BJ (cell line): ENCODE results near the gene PDGFRA. TPM values are rescaled to one million over a fixed set of nuclear protein-coding genes. Genes with fewer than 3 reads are reported as not detected.
"Not testable (repeated sequence)": the region's sequence is repeated elsewhere in the genome, so short reads cannot be mapped to it uniquely, and the experiment has no call there.

ENCODE experiments used
- CTCF ChIA-PET: fragments of 350-600 bp; formaldehyde crosslinking; extraction: SDS; loops from one replicate; lab custom pipeline; 2021; ENCODE audit warnings: antibody characterized with exemption, inconsistent platforms; lab: Yijun Ruan, JAX
- POLR2A ChIA-PET: fragments of 300-600 bp; sonication (Branson Sonifier 250); formaldehyde crosslinking; extraction: SDS; loops from one replicate; lab custom pipeline; 2021; ENCODE audit warnings: antibody characterized with exemption; lab: Charles Lee
- DNase-seq: peaks from one replicate; pipeline ENCODE4 v3.0.0-alpha.2; 2011; ENCODE audit warnings: low read depth
- H3K27me3 ChIP-seq: 2 replicates; pipeline ENCODE4 v1.6.0; 2011; ENCODE audit warnings: low read length; ENCODE audit not compliant: control insufficient read depth, insufficient read depth
- H3K36me3 ChIP-seq: 2 replicates; pipeline ENCODE4 v1.5.1; 2011; ENCODE audit warnings: low read length; ENCODE audit not compliant: control insufficient read depth, insufficient read depth
- H3K4me3 ChIP-seq: 2 replicates; pipeline ENCODE4 v1.5.1; 2011; ENCODE audit warnings: low read depth, mild to moderate bottlenecking, control low read depth, low read length
- CTCF ChIP-seq: IDR thresholded peaks from 2 replicates; pipeline ENCODE4 v1.5.1; 2011; ENCODE audit warnings: low read depth, mild to moderate bottlenecking, control low read depth, inconsistent platforms, low read length, moderate library complexity; ENCODE audit not compliant: insufficient read depth
- polyA plus RNA-seq: library from polyadenylated mRNA; depleted of rRNA; stranded (reverse); fragments of >200 nt; gene quantifications from 2 replicates; pipeline ENCODE4 v1.2.3, GENCODE V29; 2011

Gene PDGFRA
- polyA plus RNA-seq, 1 experiment = 90.5 TPM

- POLR2A ChIA-PET = no interaction called here
- CTCF ChIA-PET = interaction anchor here (0.7 kb wide), 1 partner anchor 11 kb away, joined by 3 read pairs; no protein-coding TSS in a partner anchor
- DNase-seq = no peak
- no peak overlapping the region for H3K4me3 ChIP-seq
- H3K27me3 ChIP-seq = no peaks in the 10 kb centered on the region
- H3K36me3 ChIP-seq = peaks cover 12% of the 10 kb centered on the region
- no peak for TF ChIP-seq CTCF
Measured at GRCh38 chr4:54238389-54238788, 9.3 kb downstream of the PDGFRA start.

GRCh38 chr4:54241268-54241823 lies 12.3 kb downstream of the PDGFRA start:
- peaks cover 14% of the 10 kb centered on the region for H3K36me3 ChIP-seq
- DNase-seq, H3K27me3 ChIP-seq, H3K4me3 ChIP-seq, POLR2A ChIA-PET: not testable (repeated sequence)
- CTCF ChIA-PET = interaction anchor here (1.1 to 1.5 kb wide), 2 partner anchors 7 to 24 kb away, joined by 3 to 4 read pairs; no protein-coding TSS in a partner anchor

- POLR2A ChIA-PET, H3K27me3 ChIP-seq, DNase-seq, H3K4me3 ChIP-seq: not testable (repeated sequence)
- H3K36me3 ChIP-seq = peaks cover 11% of the 10 kb centered on the region
- CTCF ChIA-PET = interaction anchor here (0.8 kb wide), 1 partner anchor 91 kb away, joined by 3 read pairs; no protein-coding TSS in a partner anchor
Measured at GRCh38 chr4:54243541-54243940, 14.4 kb downstream of the PDGFRA start.

GRCh38 chr4:54252312-54252711 lies 23.2 kb downstream of the PDGFRA start:
- CTCF ChIA-PET, H3K36me3 ChIP-seq, DNase-seq, H3K27me3 ChIP-seq, H3K4me3 ChIP-seq, POLR2A ChIA-PET: not testable (repeated sequence)

GRCh38 chr4:54254116-54254914 lies 25.2 kb downstream of the PDGFRA start:
- H3K4me3 ChIP-seq = no peak overlapping the region
- no peak for TF ChIP-seq CTCF
- CTCF ChIA-PET = no interaction called here
- H3K27me3 ChIP-seq = no peaks in the 10 kb centered on the region
- no peak for DNase-seq
- POLR2A ChIA-PET = no interaction called here
- peaks cover 7% of the 10 kb centered on the region; the same call in 1 of the 2 replicates for H3K36me3 ChIP-seq

GRCh38 chr4:54254915-54255246 lies 25.8 kb downstream of the PDGFRA start:
- no peak for TF ChIP-seq CTCF
- Histone ChIP-seq H3K36me3 (peaks cover 7% of the 10 kb centered on the region; the same call in 1 of the 2 replicates), H3K4me3 (no peak overlapping the region), H3K27me3 (no peaks in the 10 kb centered on the region)
- no peak for DNase-seq
- CTCF ChIA-PET = no interaction called here
- POLR2A ChIA-PET = interaction anchor here (0.6 kb wide), 1 partner anchor 20 kb away, joined by 3 read pairs; no protein-coding TSS in a partner anchor
